Mesodermal cell (in vitro differentiated cells): ENCODE data around the gene C4orf17.
A peak's percentile ranks its signal among the peaks of the same experiment; 100 is the strongest.

Experiments
- H3K27ac ChIP-seq: 2 replicates; pipeline ENCODE4 v1.7.0; 2013; ENCODE audit warnings: mild to moderate bottlenecking, low read depth, low read length, moderate library complexity; ENCODE audit not compliant: severe bottlenecking
- H3K36me3 ChIP-seq: 2 replicates; pipeline ENCODE4 v1.7.1; 2013; ENCODE audit warnings: mild to moderate bottlenecking, low read length, moderate library complexity; ENCODE audit not compliant: control insufficient read depth, insufficient read depth
- H3K4me1 ChIP-seq: one replicate; pipeline ENCODE4 v1.7.1; 2013; ENCODE audit warnings: mild to moderate bottlenecking, low read length; ENCODE audit not compliant: insufficient read depth, control insufficient read depth, poor library complexity, severe bottlenecking
- H3K4me3 ChIP-seq: 2 replicates; pipeline ENCODE4 v1.7.0; 2013; ENCODE audit warnings: low read length, control low read depth, mild to moderate bottlenecking; ENCODE audit not compliant: insufficient read depth, poor library complexity, severe bottlenecking; ENCODE audit errors: extremely low read depth
- H3K9me3 ChIP-seq: 2 replicates; pipeline ENCODE4 v1.7.1; 2013; ENCODE audit warnings: mild to moderate bottlenecking, low read length, moderate library complexity; ENCODE audit not compliant: control insufficient read depth
- WGBS, 2 experiments: methylation state at CpG; one replicate each; pipeline ENCODE4 v1.1.5; 2013; ENCODE audit warnings: missing lambda C conversion rate in 2 of 2; ENCODE audit not compliant: insufficient coverage in 2 of 2; 5-methylcytosine and 5-hydroxymethylcytosine counted together

Gene C4orf17

GRCh38 chr4:99536848-99537247, 26.0 kb downstream of the C4orf17 start:
- Histone ChIP-seq H3K4me1 (no peaks in the 10 kb centered on the region), H3K36me3 (no peaks in the 10 kb centered on the region), H3K27ac (no peak overlapping the region), H3K9me3 (no peaks in the 10 kb centered on the region), H3K4me3 (no peak overlapping the region)
- 56 to 67% methylated on average over 1 of the region's 2 CpGs for WGBS, 2 experiments

GRCh38 chr4:99537674-99538073, 26.9 kb downstream of the C4orf17 start:
- Histone ChIP-seq H3K4me1 (no peaks in the 10 kb centered on the region), H3K9me3 (no peaks in the 10 kb centered on the region), H3K36me3 (no peaks in the 10 kb centered on the region), H3K27ac (no peak overlapping the region), H3K4me3 (no peak overlapping the region)
- WGBS, 2 experiments, result 43 to 64% methylated on average over 2 to 4 of the region's 4 CpGs

- Histone ChIP-seq H3K36me3 (no peaks in the 10 kb centered on the region), H3K27ac (no peak overlapping the region), H3K4me3 (no peak overlapping the region), H3K4me1 (no peaks in the 10 kb centered on the region), H3K9me3 (no peaks in the 10 kb centered on the region)
These were observed 29.6 kb downstream of the C4orf17 start for GRCh38 chr4:99540277-99540939.

- Histone ChIP-seq H3K36me3 (no peaks in the 10 kb centered on the region), H3K4me3 (no peak overlapping the region), H3K9me3 (no peaks in the 10 kb centered on the region), H3K4me1 (no peaks in the 10 kb centered on the region), H3K27ac (no peak overlapping the region)
- 100% methylated on average over 1 of the region's 2 CpGs; no CpG with 5 or more reads in 1 of the 2 experiments for WGBS, 2 experiments
These were observed 42.1 kb downstream of the C4orf17 start for GRCh38 chr4:99552872-99553271.

GRCh38 chr4:99563310-99564186, 52.7 kb downstream of the C4orf17 start, which contains the start of gene TRMT10A:
Gene TRMT10A, minus strand, starts transcription at chr4:99564039. Its CDS starts 4,701 bp downstream, at chr4:99559338.
- Histone ChIP-seq H3K27ac (peak within 1 kb of the TSS; percentile 97), H3K4me3 (peak within 1 kb of the TSS; percentile 67), H3K9me3 (no peaks in the 10 kb centered on the region), H3K36me3 (no peaks in the 10 kb centered on the region), H3K4me1 (no peaks in the 10 kb centered on the region)
- WGBS, 2 experiments, result 0% methylated on average over 34 to 40 of the region's 48 CpGs

GRCh38 chr4:99564921-99565320, 54.1 kb downstream of the C4orf17 start:
- no peaks in the 10 kb centered on the region for H3K36me3 ChIP-seq
- no peaks in the 10 kb centered on the region for H3K9me3 ChIP-seq
- H3K27ac ChIP-seq, result no peak overlapping the region
- H3K4me1 ChIP-seq, result no peaks in the 10 kb centered on the region
- H3K4me3 ChIP-seq, result no peak overlapping the region

- H3K27ac ChIP-seq, result no peak overlapping the region
- no CpG with 5 or more reads among the region's 1 CpG for WGBS, 2 experiments
These were observed 61.1 kb downstream of the C4orf17 start for GRCh38 chr4:99571883-99572282.

GRCh38 chr4:99572527-99573240, 61.9 kb downstream of the C4orf17 start:
- no peak overlapping the region for H3K4me3 ChIP-seq
- no peak overlapping the region for H3K27ac ChIP-seq
- no peaks in the 10 kb centered on the region for H3K4me1 ChIP-seq
- H3K36me3 ChIP-seq, result no peaks in the 10 kb centered on the region
- no peaks in the 10 kb centered on the region for H3K9me3 ChIP-seq
- 80 to 89% methylated on average over 3 of the region's 6 CpGs for WGBS, 2 experiments

More at GRCh38 chr4:99571883-99572282, 61.1 kb downstream of the C4orf17 start:
- Histone ChIP-seq H3K4me1 (no peaks in the 10 kb centered on the region), H3K4me3 (no peak overlapping the region), H3K9me3 (no peaks in the 10 kb centered on the region), H3K36me3 (no peaks in the 10 kb centered on the region)

- no CpG with 5 or more reads among the region's 1 CpG for WGBS, 2 experiments
- no peaks in the 10 kb centered on the region for H3K4me1 ChIP-seq
- no peak overlapping the region for H3K4me3 ChIP-seq
- H3K36me3 ChIP-seq, result no peaks in the 10 kb centered on the region
- H3K27ac ChIP-seq, result no peak overlapping the region
- no peaks in the 10 kb centered on the region for H3K9me3 ChIP-seq
These were observed 63.0 kb downstream of the C4orf17 start for GRCh38 chr4:99573735-99574368.

GRCh38 chr4:99574530-99575324, 63.9 kb downstream of the C4orf17 start, which contains the start of gene MTTP:
Gene MTTP, plus strand, starts transcription at chr4:99574824. Its CDS starts 86 bp downstream, at chr4:99574910.
- H3K4me3 ChIP-seq, result no peak within 1 kb of the TSS
- WGBS, 2 experiments, result 78 to 88% methylated on average over 1 of the region's 3 CpGs

More at GRCh38 chr4:99574530-99575324, 63.9 kb downstream of the C4orf17 start, which contains the start of gene MTTP:
- Histone ChIP-seq H3K36me3 (no peaks in the 10 kb centered on the region), H3K4me1 (no peaks in the 10 kb centered on the region), H3K9me3 (no peaks in the 10 kb centered on the region), H3K27ac (no peak within 1 kb of the TSS)
